WI38 (cell line): ENCODE data around the gene CPA1.
"Not testable (repeated sequence)": the region's sequence is repeated elsewhere in the genome, so short reads cannot be mapped to it uniquely, and the experiment has no call there.

Experiments
- H3K4me3 ChIP-seq: 2 replicates; pipeline ENCODE4 v1.5.1; 2011; ENCODE audit warnings: low read depth, mild to moderate bottlenecking, control low read depth, low read length
- CTCF ChIP-seq: IDR thresholded peaks from 2 replicates; pipeline ENCODE4 v1.5.1; 2012; ENCODE audit warnings: low read depth, mild to moderate bottlenecking, control low read depth, low read length

Gene CPA1

DNA sequence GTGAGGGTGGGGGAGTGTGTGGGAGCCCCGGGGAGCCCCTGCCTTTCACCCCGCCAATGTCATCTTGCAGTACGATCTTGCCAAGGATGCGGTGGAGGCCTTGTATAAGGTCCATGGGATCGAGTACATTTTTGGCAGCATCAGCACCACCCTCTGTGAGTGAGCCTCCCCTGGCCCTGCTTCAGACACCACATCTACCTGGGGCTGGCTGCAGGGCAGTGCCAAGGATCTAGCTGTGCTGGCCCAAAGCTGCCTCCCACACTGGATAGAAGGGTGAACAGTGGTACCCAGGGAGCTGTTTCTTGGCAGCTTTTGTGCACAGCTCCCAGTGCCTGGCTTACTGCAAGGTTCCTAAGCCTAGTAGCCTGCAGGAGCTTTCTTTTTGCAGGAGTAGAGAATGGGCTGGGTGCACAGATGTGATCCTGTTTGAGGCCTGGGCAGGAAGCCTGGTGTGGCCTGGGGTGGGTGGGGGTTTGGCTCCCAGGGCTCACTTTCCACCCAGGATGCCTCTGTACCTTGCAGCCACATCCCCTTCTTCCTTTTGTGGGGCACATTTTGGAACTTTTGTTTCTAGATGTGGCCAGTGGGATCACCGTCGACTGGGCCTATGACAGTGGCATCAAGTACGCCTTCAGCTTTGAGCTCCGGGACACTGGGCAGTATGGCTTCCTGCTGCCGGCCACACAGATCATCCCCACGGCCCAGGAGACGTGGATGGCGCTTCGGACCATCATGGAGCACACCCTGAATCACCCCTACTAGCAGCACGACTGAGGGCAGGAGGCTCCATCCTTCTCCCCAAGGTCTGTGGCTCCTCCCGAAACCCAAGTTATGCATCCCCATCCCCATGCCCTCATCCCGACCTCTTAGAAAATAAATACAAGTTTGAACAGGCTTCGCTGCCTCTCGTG lies 12.2 kb upstream of the CPA1 start:
- no peak for TF ChIP-seq CTCF
- no peak overlapping the region for H3K4me3 ChIP-seq

DNA sequence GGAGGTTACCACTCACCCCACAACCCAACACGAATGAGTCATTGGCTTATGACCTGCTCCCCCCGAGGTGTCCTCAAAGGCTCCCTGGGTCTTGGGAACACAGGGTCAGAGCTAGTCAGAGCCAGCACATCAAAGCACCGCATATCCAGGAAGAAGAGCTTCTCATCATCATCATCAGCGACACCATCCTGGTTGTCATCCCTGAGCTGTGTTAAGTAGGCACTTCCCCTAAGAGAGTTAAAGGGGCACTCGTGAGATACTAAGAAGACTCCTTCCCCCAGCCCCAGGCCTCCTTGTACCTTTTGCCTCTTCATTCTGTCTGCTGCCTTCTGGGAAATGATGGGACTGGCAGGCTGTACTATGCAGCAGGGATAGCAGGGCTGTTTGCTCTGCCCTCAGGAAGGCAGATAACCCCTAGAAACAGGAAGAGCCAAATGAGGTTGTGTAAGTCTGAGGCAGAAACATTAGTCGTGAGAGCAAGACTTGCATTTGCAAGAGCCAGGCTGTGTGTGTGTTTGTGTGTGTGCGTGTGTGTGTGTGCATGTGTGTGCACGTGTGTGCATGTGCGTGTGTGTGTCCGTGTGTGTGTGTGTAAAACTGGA lies 11.1 kb upstream of the CPA1 start:
- H3K4me3 ChIP-seq: no peak overlapping the region
- no peak for TF ChIP-seq CTCF

- H3K4me3 ChIP-seq: no peak overlapping the region
These were observed 10.3 kb upstream of the CPA1 start for GRCh38 chr7:130369831-130370550.

DNA sequence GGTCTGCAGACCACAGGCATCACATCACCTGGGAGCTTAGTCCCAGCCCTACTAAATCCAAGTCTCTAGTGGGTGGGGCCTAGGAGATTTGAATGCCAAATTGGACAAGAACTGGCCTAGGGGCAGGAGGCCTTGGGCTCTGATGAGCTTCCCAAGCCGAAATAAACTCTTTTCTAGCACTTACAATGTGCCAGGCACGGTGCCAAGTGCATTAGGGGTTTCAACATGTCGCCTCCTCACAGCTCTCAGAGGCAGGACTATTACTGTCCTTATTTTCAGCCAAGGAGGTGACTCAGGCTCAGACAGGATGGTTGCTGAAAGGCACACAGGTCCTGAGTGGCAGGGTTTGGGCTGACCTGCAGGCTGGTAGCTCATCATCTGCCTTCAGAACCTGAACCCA lies 9.2 kb upstream of the CPA1 start:
- no peak overlapping the region for H3K4me3 ChIP-seq
- TF ChIP-seq CTCF: no peak

More at GRCh38 chr7:130369831-130370550, 10.3 kb upstream of the CPA1 start:
- TF ChIP-seq CTCF: no peak

- no peak for TF ChIP-seq CTCF
- H3K4me3 ChIP-seq: no peak overlapping the region
These were observed 7.7 kb upstream of the CPA1 start for GRCh38 chr7:130372402-130373165.

GRCh38 chr7:130374507-130374906 lies 5.8 kb upstream of the CPA1 start:
- no peak for TF ChIP-seq CTCF
- no peak overlapping the region for H3K4me3 ChIP-seq

DNA sequence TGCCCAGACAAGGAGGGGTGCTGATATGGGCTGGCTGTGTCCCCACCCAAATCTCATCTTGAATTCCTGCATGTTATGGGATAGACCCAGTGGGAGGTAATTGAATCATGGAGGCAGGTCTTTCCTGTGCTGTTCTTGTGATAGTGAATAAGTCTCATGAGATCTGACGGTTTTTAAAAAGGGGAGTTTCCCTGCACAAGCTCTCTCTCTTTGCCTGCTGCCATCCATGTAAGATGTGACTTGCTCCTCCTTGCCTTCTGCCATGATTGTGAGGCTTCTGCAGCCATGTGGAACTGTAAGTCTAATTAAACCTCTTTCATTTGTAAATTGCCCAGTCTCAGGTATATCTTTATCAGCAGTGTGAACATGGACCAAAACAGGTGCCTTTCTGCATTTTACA lies 3.8 kb upstream of the CPA1 start:
- not testable (repeated sequence) for H3K4me3 ChIP-seq
